Measurements from ENCODE around the gene PRKX.
"Not testable (repeated sequence)": the region's sequence is repeated elsewhere in the genome, so short reads cannot be mapped to it uniquely, and the experiment has no call there.

The PRKX gene

GRCh38 chrX:3713225-3713936 lies at the start of gene PRKX:
TSS of gene PRKX (minus strand) at chrX:3713649. CDS start at chrX:3713253, 396 bp downstream.
- peak; percentile 57 for DNase-seq (ENCODE audit: low read depth)

GRCh38 chrX:3763111-3763510 lies 49.7 kb upstream of the PRKX start:
- DNase-seq (ENCODE audit: low read depth), result no peak

- DNase-seq (ENCODE audit: low read depth), result no peak
These were observed 44.1 kb upstream of the PRKX start for GRCh38 chrX:3757510-3758025.

- no peak for DNase-seq (ENCODE audit: low read depth)
These were observed 34.7 kb upstream of the PRKX start for GRCh38 chrX:3748052-3748559.

- peak; percentile 32 for DNase-seq (ENCODE audit: low read depth)
These were observed 30.5 kb upstream of the PRKX start for GRCh38 chrX:3743801-3744439.

- DNase-seq (ENCODE audit: low read depth), result not testable (repeated sequence)
These were observed 27.5 kb upstream of the PRKX start for GRCh38 chrX:3740946-3741345.

- no peak for DNase-seq (ENCODE audit: low read depth)
These were observed 25.1 kb upstream of the PRKX start for GRCh38 chrX:3738509-3738908.

- not testable (repeated sequence) for DNase-seq (ENCODE audit: low read depth)
These were observed 23.1 kb upstream of the PRKX start for GRCh38 chrX:3736536-3736935.

GRCh38 chrX:3735891-3736290 lies 22.4 kb upstream of the PRKX start:
- not testable (repeated sequence) for DNase-seq (ENCODE audit: low read depth)

GRCh38 chrX:3734456-3734855 lies 21.0 kb upstream of the PRKX start:
- DNase-seq (ENCODE audit: low read depth), result not testable (repeated sequence)

- DNase-seq (ENCODE audit: low read depth), result no peak
These were observed 19.6 kb upstream of the PRKX start for GRCh38 chrX:3733043-3733430.

- DNase-seq (ENCODE audit: low read depth), result not testable (repeated sequence)
These were observed 19.0 kb upstream of the PRKX start for GRCh38 chrX:3732326-3733042.

- no peak for DNase-seq (ENCODE audit: low read depth)
These were observed 15.0 kb upstream of the PRKX start for GRCh38 chrX:3728454-3728853.

GRCh38 chrX:3723460-3723859 lies 10.0 kb upstream of the PRKX start:
- DNase-seq (ENCODE audit: low read depth), result not testable (repeated sequence)

GRCh38 chrX:3717742-3718420 lies 4.4 kb upstream of the PRKX start:
- DNase-seq (ENCODE audit: low read depth), result no peak

GRCh38 chrX:3715921-3716320 lies 2.5 kb upstream of the PRKX start:
- DNase-seq (ENCODE audit: low read depth), result no peak

GRCh38 chrX:3714706-3715479 lies 1.4 kb upstream of the PRKX start:
- DNase-seq (ENCODE audit: low read depth), result not testable (repeated sequence)

- DNase-seq (ENCODE audit: low read depth), result no peak
These were observed 537 bp upstream of the PRKX start for GRCh38 chrX:3713937-3714434.

GRCh38 chrX:3712870-3713224 lies 602 bp downstream of the PRKX start:
- peak; percentile 9 for DNase-seq (ENCODE audit: low read depth)

GRCh38 chrX:3712051-3712869 lies 1.2 kb downstream of the PRKX start:
- DNase-seq (ENCODE audit: low read depth), result no peak
